CD4-positive, alpha-beta T cell treated with Interleukin-4 for 1 hour (primary cell): ENCODE data around the gene ARHGEF9.
"Not testable (repeated sequence)": the region's sequence is repeated elsewhere in the genome, so short reads cannot be mapped to it uniquely, and the experiment has no call there.

Experiments
- DNase-seq, 2 donors: peaks; one replicate each; pipeline ENCODE4 v3.0.0-alpha.2; 2020 to 2022

The ARHGEF9 gene

GRCh38 chrX:63656871-63657580, 128.0 kb downstream of the ARHGEF9 start:
- DNase-seq = no peak

- DNase-seq = no peak
These were observed 132.8 kb downstream of the ARHGEF9 start for GRCh38 chrX:63652086-63652765.

- DNase-seq = not testable (repeated sequence)
These were observed 139.3 kb downstream of the ARHGEF9 start for GRCh38 chrX:63645748-63646147.

GRCh38 chrX:63635750-63636149, 149.3 kb downstream of the ARHGEF9 start:
- DNase-seq = no peak

GRCh38 chrX:63613531-63614028, 171.4 kb downstream of the ARHGEF9 start:
- no peak for DNase-seq

GRCh38 chrX:63585936-63586335, 199.1 kb downstream of the ARHGEF9 start:
- no peak for DNase-seq
